ENCODE measurements around the gene OR1N1. TPM values are rescaled to one million over a fixed set of nuclear protein-coding genes. Genes with fewer than 3 reads are reported as not detected.

OR1N1 gene
- total RNA-seq, 2 donors from 2014 or later = not detected

GRCh38 chr9:122477826-122478225 lies 49.3 kb downstream of the OR1N1 start, which contains the start of gene OR1J1:
Gene OR1J1 (minus strand): TSS chr9:122477926. CDS start chr9:122477926, 0 bp downstream.
- Mint-ChIP-seq H3K27ac (no peak within 1 kb of the TSS), H3K9me3 (no peaks in the 10 kb centered on the region), H3K4me3 (no peak within 1 kb of the TSS), H3K27me3 (ENCODE audit: insufficient read depth) (peaks cover 16% of the 10 kb centered on the region), H3K36me3 (ENCODE audit: low read depth) (no peaks in the 10 kb centered on the region), H3K4me1 (no peaks in the 10 kb centered on the region)
- Histone ChIP-seq H3K36me3 (ENCODE audit: control insufficient read depth, insufficient read depth, low read length) (no peaks in the 10 kb centered on the region), H3K9ac (ENCODE audit: extremely low read depth, low read length, poor library complexity, severe bottlenecking) (no peak within 1 kb of the TSS), H3K4me3 (ENCODE audit: low read length) (no peak within 1 kb of the TSS), H3K27ac (ENCODE audit: low read depth, low read length) (no peak within 1 kb of the TSS), H3K27me3 (ENCODE audit: control insufficient read depth, insufficient read depth, low read length, poor library complexity, severe bottlenecking) (no peaks in the 10 kb centered on the region), H3K9me3 (ENCODE audit: control insufficient read depth, low read length) (no peaks in the 10 kb centered on the region), H3K4me1 (ENCODE audit: control insufficient read depth, insufficient read depth, low read length) (no peaks in the 10 kb centered on the region)
- TF ChIP-seq CTCF (conservative IDR thresholded peaks at IDR 0.05) = no peak
- no peak for DNase-seq
- 70 to 77% methylated on average over 4 to 6 of the region's 6 CpGs for WGBS, 2 experiments (ENCODE audit: insufficient coverage in 1 of 2, insufficient read length in 1 of 2)

GRCh38 chr9:122477346-122477745 lies 49.7 kb downstream of the OR1N1 start:
- peaks cover 16% of the 10 kb centered on the region for H3K27me3 Mint-ChIP-seq (ENCODE audit: insufficient read depth)

More at GRCh38 chr9:122477346-122477745, 49.7 kb downstream of the OR1N1 start:
- Histone ChIP-seq H3K9ac (ENCODE audit: extremely low read depth, low read length, poor library complexity, severe bottlenecking) (no peak overlapping the region), H3K4me3 (ENCODE audit: low read length) (no peak overlapping the region), H3K27me3 (ENCODE audit: control insufficient read depth, insufficient read depth, low read length, poor library complexity, severe bottlenecking) (no peaks in the 10 kb centered on the region), H3K4me1 (ENCODE audit: control insufficient read depth, insufficient read depth, low read length) (no peaks in the 10 kb centered on the region), H3K36me3 (ENCODE audit: control insufficient read depth, insufficient read depth, low read length) (no peaks in the 10 kb centered on the region), H3K9me3 (ENCODE audit: control insufficient read depth, low read length) (no peaks in the 10 kb centered on the region), H3K27ac (ENCODE audit: low read depth, low read length) (no peak overlapping the region)
- H3K27ac Mint-ChIP-seq = no peak overlapping the region
- 74 to 83% methylated on average over 3 of the region's 3 CpGs for WGBS, 2 experiments (ENCODE audit: insufficient coverage in 1 of 2, insufficient read length in 1 of 2)
- H3K4me3 Mint-ChIP-seq = no peak overlapping the region
- no peaks in the 10 kb centered on the region for H3K9me3 Mint-ChIP-seq
- TF ChIP-seq CTCF (conservative IDR thresholded peaks at IDR 0.05) = no peak
- no peaks in the 10 kb centered on the region for H3K36me3 Mint-ChIP-seq (ENCODE audit: low read depth)
- no peaks in the 10 kb centered on the region for H3K4me1 Mint-ChIP-seq
- no peak for DNase-seq

Other genes with a start within 250 kb of the OR1N1 start
- 1 to 10 TPM in 1 of 2 donors, under 1 TPM in 1; 0.84 to 1.1 TPM for gene PTGS1, start 156.3 kb downstream of the OR1N1 start, total RNA-seq
- gene OR1J1, start 49.4 kb downstream of the OR1N1 start, total RNA-seq = not detected
- gene OR1J2, start 16.5 kb downstream of the OR1N1 start, total RNA-seq = not detected
- not detected for gene OR1J4, start 8.2 kb downstream of the OR1N1 start, total RNA-seq
- gene OR1N2, start 25.8 kb upstream of the OR1N1 start, total RNA-seq = not detected
- not detected for gene OR1L8, start 56.1 kb upstream of the OR1N1 start, total RNA-seq
- not detected for gene OR1Q1, start 87.4 kb upstream of the OR1N1 start, total RNA-seq
- not detected for gene OR1B1, start 130.3 kb upstream of the OR1N1 start, total RNA-seq
- gene OR1L1, start 134.4 kb upstream of the OR1N1 start, total RNA-seq = not detected
- not detected for gene OR1L3, start 147.8 kb upstream of the OR1N1 start, total RNA-seq
- gene OR1L4, start 196.7 kb upstream of the OR1N1 start, total RNA-seq = not detected
- gene OR1L6, start 215.0 kb upstream of the OR1N1 start, total RNA-seq = not detected